Measurements from ENCODE around the gene RAB11FIP5. TPM values are rescaled to one million over a fixed set of nuclear protein-coding genes. Genes with fewer than 3 reads are reported as not detected.
A peak's percentile ranks its signal among the peaks of the same experiment; 100 is the strongest.

The RAB11FIP5 gene
- total RNA-seq, 6 experiments from 2014 or later, result 4.5 to 12.7 (median 9.0) TPM

GRCh38 chr2:73111073-73112025, 1.4 kb downstream of the RAB11FIP5 start:
- TF ChIP-seq, protein P1, sequence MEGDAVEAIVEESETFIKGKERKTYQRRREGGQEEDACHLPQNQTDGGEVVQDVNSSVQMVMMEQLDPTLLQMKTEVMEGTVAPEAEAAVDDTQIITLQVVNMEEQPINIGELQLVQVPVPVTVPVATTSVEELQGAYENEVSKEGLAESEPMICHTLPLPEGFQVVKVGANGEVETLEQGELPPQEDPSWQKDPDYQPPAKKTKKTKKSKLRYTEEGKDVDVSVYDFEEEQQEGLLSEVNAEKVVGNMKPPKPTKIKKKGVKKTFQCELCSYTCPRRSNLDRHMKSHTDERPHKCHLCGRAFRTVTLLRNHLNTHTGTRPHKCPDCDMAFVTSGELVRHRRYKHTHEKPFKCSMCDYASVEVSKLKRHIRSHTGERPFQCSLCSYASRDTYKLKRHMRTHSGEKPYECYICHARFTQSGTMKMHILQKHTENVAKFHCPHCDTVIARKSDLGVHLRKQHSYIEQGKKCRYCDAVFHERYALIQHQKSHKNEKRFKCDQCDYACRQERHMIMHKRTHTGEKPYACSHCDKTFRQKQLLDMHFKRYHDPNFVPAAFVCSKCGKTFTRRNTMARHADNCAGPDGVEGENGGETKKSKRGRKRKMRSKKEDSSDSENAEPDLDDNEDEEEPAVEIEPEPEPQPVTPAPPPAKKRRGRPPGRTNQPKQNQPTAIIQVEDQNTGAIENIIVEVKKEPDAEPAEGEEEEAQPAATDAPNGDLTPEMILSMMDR (IDR thresholded peaks at IDR 0.05), result no peak
- TF ChIP-seq POLR2A (IDR thresholded peaks at IDR 0.05), result peak; percentile 11
- intact Hi-C loops (cut with DNase I), result no loop called here
- ATAC-seq, result peak; percentile 30 to 59 (median 50)

DNA sequence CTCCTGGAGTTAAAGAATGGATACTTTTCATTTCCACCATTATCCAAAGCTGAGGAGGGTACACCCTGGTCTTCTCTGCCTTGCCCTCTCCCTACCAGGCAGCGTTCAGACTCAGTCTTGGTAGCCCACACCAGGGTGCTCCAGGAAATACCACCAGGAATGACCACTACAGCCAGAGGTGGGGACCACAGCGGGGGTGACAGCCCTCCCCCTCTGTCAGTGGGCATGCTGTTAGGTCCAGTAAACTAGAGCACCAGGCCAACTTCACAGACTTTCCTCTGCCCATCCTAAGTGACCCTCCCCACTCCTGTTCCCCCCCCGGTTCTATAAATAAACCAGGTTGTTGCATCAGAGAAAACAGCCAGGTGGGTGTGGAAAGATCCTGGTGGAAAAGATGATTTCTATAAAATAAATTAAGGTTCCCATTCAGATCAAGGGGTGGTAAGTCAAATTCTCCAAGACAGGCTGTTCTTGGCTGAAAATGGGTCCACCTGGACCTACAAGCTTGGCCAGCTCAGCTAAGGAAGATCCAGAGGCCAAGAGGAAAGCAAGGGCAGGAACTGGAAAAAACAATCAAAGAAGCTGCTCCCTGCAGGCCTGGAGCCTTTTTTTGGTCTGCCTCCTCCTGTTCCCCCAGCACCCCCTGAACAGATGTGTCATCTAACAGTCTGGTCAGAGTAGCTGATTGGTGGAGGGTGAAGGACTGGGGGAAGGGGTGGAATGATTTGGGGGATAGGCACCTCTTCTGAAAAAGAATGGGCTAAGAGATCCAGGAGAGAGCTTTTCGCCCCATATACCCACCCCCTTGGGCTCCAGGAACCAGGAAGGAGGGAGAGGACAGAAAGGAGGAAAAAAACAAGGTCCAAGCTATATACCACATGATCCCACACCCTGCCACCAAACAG, 2.3 kb downstream of the RAB11FIP5 start:
- peaks cover 0 to 12% (median 0%) of the 10 kb centered on the region in 4 donors for H3K4me1 ChIP-seq
- H3K9me3 ChIP-seq, result no peaks in the 10 kb centered on the region
- ATAC-seq, result no peak
- 85% methylated on average over 3 of the region's 4 CpGs for WGBS (ENCODE audit: insufficient coverage, low coverage, low lambda C conversion rate, missing lambda C conversion rate)
- H3K27ac ChIP-seq, result no peak overlapping the region
- no peaks in the 10 kb centered on the region for H3K36me3 ChIP-seq
- TF ChIP-seq POLR2A (IDR thresholded peaks at IDR 0.05), result no peak
- TF ChIP-seq, protein P1 (IDR thresholded peaks at IDR 0.05), result no peak
- H3K4me3 ChIP-seq, result peak overlapping the region in 1 of 3 donors; percentile 81
- DNase-seq, result peak in 1 of 3 donors; percentile 37
- no peaks in the 10 kb centered on the region for H3K27me3 ChIP-seq
- intact Hi-C loops (cut with DNase I), result no loop called here

More at GRCh38 chr2:73111073-73112025, 1.4 kb downstream of the RAB11FIP5 start:
- Histone ChIP-seq H3K4me3 (peak overlapping the region; percentile 81 to 91 (median 88)), H3K27me3 (no peaks in the 10 kb centered on the region), H3K27ac (peak overlapping the region; percentile 29 to 81 (median 69)), H3K9me3 (no peaks in the 10 kb centered on the region), H3K36me3 (no peaks in the 10 kb centered on the region), H3K4me1 (peaks cover 0 to 12% (median 0%) of the 10 kb centered on the region in 4 donors)
- 44% methylated on average over 7 of the region's 16 CpGs for WGBS (ENCODE audit: insufficient coverage, low coverage, low lambda C conversion rate, missing lambda C conversion rate)
- peak in 2 of 3 donors; percentile 44 to 45 for DNase-seq

DNA sequence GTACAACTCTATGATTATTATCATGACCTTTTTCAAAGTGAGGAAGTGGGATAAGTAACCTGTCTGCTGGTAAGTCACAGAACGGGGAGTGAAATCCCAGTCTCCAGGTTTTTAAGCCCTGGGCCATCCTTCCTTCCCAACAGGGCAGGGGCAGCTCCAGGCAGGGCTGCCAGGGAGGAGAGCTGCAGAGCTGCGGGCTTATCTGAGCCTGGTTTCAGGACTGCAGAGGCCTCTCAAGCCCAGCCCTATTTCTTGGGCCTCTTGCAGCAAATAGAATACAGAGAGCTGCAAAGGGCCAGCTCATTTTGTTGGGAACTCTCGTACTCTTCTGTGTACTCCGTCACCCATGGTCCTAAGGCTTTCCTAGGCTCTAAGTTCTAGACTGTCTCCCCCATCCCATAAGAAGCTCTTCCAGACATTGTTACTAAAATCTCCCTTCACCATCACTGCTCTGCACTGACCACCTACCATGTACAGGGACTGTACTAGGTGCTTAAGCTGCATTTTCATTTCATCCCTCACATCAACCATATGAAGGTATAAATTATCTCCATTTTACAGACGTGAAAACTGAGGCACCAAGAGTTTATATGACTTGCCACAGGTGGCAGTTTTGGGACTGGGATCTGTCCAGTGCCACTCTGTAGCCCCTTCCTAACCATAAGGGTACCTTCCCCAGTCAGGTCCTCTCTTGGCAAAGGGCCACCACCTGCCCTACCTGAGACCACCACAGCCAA, 3.1 kb downstream of the RAB11FIP5 start:
- TF ChIP-seq POLR2A (IDR thresholded peaks at IDR 0.05), result no peak
- TF ChIP-seq, protein P1 (IDR thresholded peaks at IDR 0.05), result no peak
- no peaks in the 10 kb centered on the region for H3K27me3 ChIP-seq
- intact Hi-C loops (cut with DNase I), result no loop called here
- H3K9me3 ChIP-seq, result no peaks in the 10 kb centered on the region
- peak in 1 of 3 donors; percentile 10 for DNase-seq
- peaks cover 0 to 12% (median 0%) of the 10 kb centered on the region in 4 donors for H3K4me1 ChIP-seq
- no peaks in the 10 kb centered on the region for H3K36me3 ChIP-seq
- no peak overlapping the region for H3K27ac ChIP-seq
- no peak overlapping the region for H3K4me3 ChIP-seq
- no peak for ATAC-seq
- 73% methylated on average over 2 of the region's 5 CpGs for WGBS (ENCODE audit: insufficient coverage, low coverage, low lambda C conversion rate, missing lambda C conversion rate)
